SIG-M5 treated with dmso at 0.1 percent for 504 hours (cell line): Measurements from ENCODE around the gene INO80.
A peak's percentile ranks its signal among the peaks of the same experiment; 100 is the strongest.

ENCODE experiments used
- DNase-seq: peaks from one replicate; lab custom pipeline; 2025; ENCODE audit not compliant: unreplicated experiment; lab: John Stamatoyannopoulos, UW

Gene INO80

DNA sequence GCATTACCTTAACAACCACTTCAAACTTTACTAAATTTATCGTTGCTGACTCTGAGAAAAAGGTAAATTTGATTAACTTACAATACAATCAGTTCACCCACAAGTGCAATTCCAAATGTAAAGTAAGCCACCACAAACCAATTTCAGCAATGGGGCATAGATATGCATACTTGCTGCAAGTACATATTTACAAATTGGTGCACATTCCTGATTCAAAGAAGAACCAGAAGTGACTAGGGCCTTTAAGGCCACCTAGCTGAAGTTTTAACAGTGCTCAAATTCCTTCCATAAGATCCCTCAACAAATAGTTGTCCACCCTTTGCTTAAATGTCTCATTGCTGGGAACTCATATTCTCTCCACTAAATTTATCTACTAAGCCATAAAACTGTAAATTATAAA is 67.2 kb downstream of the INO80 start:
- no peak for DNase-seq

DNA sequence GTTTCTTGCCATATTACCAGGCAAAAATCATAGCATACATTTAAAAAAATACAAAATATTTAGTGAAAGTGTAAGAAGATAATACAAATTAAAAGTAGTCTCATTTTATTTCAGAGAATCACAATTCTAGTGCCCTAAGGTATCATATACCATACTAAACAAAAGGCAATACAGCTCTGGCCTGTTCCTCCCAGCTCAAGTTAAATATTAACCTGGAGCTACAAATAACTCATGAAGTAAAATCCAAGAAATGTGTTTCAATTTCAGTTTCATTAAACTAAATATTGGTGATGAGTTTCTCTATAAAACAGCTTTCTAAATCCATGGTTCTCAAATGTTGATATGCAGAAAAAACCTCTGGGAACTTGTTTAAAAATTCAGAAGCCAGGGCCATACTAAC is 67.7 kb downstream of the INO80 start:
- no peak for DNase-seq

DNA sequence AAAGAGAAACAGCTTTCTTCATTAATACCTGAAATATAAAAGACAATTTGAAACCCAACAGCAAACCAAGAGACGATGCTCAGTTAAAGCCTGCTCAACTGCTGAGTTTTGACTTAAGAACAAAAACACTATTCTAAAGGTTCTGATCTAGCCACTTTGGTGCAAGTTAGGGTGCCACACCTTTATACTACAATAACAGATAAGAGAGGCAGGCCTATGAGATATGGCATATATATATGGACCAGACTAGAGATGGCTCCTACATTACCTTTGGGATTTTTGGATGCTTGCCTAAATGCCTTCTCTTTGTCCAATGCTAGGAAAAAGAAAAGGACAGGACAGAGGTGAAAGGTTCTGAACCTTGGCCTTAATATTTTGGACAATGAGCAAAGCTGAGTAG is 68.6 kb downstream of the INO80 start:
- no peak for DNase-seq

DNA sequence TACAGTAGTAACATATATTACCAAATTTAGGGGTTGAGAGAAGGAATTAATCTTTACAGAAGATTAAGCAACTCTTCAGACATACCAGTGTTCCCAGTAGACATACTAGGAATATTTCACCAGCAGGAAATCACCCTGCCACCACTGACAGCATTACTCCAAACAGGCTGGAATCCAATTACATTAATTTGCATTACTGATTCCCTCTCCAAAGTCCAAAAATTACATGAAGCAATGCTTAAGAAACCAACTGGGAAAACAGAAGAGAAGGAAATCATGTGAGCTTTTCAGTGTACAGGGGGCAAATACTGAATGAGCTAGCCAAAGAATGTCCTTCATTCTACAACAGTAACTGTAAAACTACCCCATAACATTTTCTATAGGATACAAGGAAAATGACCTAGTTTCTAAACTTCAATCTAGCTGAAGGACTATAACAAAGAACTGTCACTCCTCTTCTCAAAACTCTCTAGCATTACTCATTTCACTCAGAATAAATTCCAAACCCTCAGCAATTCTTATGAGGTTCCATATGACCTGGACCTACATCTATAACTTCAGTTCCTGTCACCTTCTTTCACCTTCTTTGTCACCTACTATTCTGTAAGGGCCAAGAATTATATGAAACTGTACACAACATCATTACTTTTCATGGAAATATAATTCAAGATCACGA is 72.7 kb downstream of the INO80 start:
- no peak for DNase-seq

DNA sequence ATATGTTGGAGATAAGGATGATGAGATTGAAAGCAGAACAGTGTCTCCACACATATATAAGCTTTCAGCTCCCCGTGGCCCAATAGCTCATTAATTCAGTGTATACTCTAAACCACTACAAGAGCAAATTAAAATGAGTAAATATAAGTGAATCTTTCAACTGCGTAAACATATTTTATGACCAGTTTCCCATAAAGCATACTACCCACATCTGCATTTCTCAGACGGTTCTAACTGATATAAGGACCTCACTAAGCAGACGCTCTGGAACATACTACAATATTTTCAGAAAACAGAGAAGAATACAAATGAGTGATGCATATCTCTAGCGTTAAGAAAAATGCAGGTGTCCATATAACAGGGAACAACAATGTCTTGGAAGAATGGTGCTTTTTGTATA is 73.2 kb downstream of the INO80 start:
- no peak for DNase-seq

DNA sequence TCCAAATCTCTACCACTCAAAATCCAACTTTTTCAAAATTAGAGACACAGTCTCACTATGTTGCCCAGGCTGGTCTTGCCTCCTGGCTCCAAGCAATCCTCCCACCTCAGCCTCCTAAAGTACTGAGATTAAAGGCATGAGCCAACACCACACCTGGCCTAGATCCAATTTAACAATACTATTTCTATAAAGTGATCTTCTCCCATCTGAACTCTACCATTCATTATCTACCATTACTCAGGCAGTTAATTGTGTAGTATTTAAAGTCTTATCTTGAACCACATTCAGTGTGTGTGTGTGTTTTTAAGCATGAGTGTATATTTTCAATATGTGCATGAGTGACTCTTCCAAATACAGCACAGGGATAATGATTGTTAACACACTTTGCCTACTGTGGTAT is 77.0 kb downstream of the INO80 start:
- DNase-seq = no peak

DNA sequence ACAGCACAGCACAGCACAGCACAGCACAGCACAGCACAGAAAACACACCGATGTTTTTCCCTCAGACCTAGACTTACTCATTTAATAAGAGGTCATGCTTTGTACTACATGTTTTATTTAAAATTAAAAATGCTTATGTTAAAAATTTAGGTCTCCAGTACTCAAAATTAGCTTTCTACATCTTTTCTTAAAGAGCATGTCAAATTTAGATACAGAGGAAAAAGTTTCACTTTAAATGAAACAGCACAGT is 84.1 kb downstream of the INO80 start:
- no peak for DNase-seq

DNA sequence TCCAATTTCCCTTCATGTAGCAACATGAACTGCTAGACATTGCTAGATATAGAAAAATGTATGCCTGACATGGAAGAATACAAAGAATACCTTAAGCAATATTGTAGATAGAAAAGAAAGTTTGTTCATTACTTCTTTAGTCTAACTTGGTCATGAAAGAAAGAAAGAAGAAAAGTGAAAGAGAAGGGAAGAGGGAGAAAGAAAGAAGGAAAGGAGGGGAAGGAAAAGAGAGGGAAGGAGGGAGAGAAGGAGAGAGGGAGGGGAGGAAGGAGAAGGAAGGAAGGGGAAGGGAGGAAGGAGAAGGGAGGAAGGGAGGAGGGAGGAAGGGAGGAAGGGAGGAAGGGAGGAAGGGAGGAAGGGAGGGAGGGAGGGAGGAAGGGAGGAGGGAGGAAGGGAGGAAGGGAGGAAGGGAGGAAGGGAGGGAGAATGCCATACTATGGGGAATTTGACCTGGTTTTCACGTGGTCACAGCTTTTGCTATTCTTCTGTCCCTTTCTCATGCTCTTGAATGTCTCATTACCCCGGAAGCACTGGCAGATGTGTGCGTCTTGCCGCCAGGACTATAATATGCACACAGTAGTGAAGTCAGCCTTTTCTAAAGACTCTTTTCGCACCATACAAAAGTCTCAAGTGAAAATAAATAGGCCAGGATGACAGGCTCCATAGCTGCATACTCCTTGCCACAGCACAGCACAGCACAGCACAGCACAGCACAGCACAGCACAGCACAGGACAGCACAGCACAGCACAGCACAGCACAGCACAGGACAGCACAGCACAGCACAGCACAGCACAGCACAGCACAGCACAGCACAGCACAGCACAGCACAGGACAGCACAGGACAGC is 84.6 kb downstream of the INO80 start:
- DNase-seq = no peak

DNA sequence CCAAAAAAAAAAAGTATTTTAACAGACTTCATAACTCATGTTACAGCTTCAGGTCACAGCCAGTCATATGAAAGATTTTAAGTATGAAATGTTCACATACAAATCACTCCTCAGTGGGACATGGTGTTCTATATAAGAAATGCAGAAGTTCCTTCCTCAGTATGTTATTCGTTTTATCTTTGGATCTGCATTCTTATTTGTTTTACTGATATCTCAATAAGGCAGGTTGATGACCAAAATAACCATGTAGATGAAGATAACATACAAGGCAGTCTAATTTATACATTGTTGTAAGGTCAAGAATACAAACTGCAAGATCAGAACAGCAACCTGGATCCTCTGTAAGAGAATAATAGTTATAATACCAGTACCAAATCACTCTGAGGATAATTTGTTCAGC is 87.2 kb downstream of the INO80 start:
- no peak for DNase-seq

DNA sequence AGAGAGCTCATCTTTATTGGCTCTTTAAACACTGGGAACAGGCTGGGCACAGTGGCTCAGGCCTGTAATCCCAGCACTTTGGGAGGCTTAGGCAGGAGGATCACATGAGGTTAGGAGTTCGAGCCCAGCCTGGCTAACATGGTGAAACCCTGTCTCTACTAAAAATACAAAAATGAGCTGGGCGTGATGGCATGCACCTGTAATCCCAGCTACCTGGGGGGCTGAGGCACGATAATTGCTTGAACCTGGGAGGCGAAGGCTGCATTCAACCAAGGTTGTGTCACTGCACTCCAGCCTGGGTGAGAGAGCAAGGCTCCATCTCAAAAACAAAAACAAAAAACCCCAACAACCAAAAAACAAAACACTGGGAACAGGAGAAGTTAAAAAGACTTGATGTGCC is 90.7 kb downstream of the INO80 start:
- no peak for DNase-seq

DNA sequence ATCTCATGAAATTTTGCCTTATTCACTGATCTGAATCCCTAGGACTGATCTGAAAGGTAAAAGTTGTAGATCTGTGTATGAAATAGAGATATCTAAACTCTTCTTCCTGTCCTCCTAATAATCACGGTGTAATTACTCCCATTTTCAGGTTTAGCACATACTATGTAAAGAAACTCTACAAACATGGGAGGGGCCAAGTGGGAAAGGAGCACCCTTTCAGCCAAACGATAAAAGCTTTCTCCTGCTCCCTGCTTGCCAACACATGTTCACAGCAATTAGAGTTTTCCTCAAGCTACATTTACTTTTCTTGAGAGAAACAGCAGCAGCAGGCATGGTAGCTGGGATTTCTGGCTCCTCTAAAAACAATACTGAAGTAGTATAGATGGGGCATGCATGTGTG is 91.2 kb downstream of the INO80 start:
- no peak for DNase-seq

DNA sequence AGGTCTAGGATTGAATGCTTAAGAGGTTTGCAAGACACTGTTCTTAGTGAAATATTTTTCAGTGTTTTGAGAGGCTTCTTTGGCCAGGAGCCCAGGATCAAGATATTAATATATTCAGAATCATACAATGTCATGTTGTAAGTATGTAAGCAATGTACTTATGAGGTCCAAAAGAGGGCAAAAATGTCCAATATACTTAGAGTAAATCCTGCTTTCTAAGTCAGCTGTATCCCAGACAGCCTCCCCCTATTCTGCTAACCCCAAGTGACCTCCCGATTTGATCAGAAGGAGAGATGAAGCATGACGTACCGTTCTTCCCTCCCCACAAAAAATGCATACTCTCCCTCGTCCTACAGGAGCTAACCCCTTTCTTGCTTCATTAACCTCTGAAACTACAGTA is 91.9 kb downstream of the INO80 start:
- DNase-seq = no peak

DNA sequence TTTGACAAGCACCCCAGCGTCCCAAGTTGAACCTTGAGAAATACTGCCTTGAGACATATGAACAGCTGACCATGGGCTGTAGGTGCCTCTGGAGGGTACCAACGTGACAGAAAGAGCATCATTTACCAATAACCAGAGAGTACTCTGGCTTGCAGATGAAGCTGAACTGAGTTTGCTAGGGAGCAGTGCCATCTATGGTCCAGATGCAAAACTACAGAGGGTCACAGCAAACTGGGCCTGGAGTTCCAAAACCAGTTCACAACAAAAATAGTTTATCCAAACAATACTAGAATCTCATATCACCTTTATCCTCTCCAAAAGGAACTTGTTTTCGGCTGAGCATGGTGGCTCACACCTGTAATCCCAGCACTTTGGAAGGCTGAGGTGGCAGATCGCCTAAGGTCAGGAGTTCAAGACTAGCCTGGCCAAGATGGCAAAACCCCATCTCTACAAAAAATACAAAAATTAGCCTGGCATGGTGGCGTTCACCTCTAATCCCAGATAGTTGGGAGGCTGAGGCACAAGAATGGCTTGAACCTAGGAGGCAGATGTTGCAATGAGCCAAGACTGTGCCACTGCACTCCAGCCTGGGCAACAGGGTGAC is 93.5 kb downstream of the INO80 start:
- peak; percentile 62 for DNase-seq

DNA sequence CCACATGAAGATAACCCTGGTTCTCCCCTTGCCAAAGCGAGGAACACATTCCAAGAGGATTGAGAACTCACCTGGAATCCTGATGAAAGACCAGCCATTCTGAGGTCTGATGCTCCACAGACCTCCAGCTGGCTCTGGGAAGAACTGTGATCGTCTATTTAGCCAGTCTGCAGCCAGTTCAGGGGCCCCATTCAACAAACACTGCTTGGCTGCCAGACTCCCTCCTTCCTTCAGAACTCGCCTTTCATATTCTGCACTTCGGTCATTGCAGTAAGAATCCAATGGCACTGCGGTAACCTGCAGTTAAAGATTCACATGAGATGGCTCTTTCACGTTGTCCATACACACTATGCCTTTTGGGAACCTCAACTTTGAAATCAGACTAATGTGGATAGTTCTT is 95.3 kb downstream of the INO80 start:
- no peak for DNase-seq

DNA sequence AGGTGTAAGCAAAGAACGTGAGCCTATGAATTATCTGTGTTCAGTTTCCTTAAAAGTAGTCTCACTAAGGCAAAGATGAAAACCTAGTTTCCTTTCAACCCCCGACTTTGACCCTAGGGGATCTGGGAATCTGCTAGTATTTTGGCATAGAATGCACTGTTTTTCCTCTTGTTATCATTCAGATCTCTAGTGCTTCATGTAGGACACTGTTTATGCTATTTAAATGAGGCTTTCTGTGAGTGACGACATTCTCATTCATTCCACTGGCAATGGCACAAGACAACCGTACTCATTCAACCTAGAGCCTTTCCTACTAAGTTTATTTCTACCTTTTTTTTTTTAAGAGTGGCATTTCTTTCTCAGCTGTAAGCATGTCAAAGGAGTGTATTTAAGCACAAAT is 95.8 kb downstream of the INO80 start:
- no peak for DNase-seq

DNA sequence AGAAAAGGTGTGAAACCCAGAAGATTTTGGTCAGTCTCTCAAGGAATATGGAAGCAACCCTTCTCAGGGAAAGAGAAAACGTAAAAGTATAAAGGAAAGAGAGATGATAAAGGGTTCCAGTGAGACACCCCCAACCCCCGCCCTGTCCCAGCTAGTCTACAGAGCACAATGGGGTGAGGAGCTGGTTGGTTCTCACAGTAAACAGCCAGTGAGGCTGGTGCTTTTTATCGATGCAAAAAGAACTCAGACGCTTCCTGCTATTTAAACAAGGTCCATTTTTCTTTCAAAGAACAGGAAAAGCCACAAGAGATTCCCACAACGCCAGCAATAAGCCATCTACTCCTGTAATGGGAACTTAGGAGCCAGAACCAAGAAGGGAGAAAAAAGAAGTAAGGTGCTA is 96.9 kb downstream of the INO80 start:
- DNase-seq = no peak

DNA sequence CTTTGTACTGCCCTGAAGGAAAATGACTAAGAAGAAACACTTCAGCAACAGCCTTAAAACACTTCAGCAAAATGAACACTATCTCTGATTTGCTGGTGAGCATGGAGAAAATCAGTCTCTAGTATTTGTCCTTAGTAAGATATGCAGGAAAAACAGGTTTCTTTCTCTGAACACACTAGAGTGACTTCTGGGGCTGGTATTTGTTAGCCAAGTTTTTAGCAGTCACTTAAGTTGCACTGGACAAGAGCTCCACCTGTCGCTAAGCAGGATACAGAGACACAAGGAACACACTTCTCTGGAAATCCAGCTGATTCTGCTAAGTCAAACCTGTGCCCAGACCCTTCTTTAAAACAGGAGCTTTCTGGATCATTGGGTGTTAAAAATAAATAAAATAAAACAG is 97.5 kb downstream of the INO80 start:
- peak; percentile 72 for DNase-seq

DNA sequence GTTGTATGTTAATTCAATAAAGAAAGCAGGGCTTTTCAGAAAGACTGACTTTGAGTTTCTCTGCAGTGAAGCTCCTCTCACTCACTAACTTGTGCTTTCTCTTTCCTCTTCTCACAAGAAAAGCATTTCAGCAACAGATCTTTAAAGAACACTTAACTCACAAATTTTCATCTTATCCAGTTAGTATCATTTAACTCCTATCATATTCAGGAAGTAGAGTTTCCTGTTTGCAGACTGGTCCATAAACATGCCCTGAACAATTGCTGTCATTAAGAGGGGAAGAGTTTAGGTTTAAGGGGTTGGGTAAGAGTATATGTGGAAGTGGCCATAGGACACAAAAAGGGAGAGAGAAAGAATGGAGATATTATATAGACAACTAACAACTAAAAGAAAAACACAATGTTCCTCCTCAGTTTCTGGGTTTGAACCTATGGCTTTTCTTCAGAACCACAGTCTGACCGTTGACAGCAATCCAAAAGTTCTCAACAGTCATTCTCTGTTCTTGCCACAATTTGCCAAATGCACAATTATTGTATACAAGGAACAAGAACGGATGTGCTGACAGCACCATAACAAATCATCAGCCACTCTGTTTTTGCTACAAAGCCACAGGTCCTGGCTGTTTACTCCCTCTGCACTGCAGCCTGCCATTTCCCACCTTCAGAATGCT is 98.9 kb downstream of the INO80 start:
- DNase-seq = no peak

DNA sequence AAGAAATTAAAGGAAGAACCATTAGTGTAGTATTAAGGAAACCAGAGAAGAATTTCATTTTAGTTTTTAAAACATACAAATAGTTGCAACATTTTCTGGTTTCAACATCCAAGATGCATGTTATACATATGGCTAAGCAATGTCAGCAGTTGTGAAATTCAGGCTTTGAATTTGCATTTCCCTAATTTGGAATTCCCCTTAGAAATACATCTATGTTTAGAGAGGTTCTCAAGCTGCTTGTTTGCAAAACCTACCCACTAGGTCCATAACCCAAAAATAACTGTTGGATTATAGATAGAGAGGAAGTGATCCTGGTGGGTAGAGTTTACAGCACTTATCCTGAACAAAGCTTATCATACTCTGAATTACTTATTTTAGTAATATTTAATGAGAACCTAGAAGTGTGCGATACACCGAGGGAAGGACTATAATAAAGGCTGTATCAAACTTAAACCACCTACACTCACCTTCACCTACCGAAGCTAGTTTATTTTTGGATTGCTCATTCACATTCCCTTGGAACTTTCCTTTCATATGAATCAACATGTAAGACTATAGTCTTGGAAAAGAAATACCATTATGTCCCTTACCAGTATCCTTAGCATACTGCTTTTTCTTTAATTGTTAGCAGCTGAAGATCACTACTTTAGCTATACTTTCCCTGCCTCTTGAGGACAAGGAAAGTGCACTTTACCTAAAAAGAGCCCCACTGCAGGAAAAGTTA is 102.2 kb downstream of the INO80 start:
- peak; percentile 92 for DNase-seq

DNA sequence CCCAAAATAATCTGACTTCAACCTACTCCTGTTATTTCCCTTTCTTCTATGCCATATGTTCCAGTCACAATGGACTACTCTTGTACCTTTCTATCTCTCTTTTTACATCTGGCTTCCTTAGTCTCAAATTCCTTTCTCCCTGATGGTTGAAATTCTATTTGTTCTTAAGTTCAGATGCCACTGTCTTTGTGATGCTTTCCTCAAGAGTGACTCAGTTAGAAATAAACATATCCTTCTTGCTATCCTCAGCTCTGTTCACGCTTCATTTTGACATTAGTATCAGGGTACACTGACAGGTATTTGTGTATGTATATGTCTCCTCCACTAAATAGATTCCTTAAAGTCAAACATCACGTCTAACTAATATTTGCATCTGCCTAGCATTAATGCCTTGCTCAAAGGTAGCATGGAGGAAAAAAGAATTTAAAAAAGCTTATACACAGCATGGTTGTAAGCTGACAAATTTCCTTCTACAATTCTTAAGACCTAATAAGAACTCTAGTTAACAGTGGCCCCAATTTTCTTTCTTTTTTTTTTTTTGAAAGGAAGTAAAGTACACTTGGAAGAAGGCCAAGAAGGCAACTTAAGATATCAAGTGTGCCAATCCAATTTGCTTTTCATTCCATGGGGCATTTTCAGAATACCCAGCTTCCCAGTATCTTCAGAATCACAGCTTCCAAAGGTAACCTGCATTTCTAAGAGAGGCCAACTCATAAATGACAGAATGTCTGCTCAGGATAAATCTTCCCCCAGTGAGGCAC is 104.8 kb downstream of the INO80 start:
- DNase-seq = no peak

DNA sequence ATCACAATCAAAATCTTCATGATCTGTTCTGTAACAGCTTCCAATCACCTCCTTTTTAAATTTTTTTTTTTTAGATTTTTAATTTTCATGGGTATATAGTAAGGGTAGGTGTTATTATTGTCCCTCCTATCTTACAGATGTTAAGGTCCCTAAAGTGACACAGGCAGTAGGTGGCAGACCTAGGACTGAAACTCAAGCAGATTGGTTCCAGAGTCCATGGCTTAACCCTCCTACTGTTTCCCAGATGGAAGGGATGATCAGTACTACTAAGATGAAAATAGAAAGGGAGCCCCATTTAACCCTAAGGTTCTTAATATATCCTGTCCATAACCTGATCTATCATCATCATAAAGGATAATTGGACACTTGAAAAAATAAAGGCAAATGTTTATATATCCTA is 105.7 kb downstream of the INO80 start:
- no peak for DNase-seq
